Caco-2 (cell line): ENCODE results near the gene NAA35. TPM values are rescaled to one million over a fixed set of nuclear protein-coding genes. Genes with fewer than 3 reads are reported as not detected.
A peak's percentile ranks its signal among the peaks of the same experiment; 100 is the strongest.

Source experiments
- BruUV-seq: library from RNA; stranded (reverse); fragments of 400-500 nt; replicated peaks from 2 replicates; lab custom pipeline; 2021; lab: Mats Ljungman, UMichigan
- CTCF ChIA-PET: fragments of 300-600 bp; sonication (Branson Sonifier 250); formaldehyde crosslinking; loops from one replicate; lab custom pipeline; 2022; ENCODE audit warnings: antibody characterized with exemption; lab: Charles Lee
- POLR2A ChIA-PET: fragments of 300-600 bp; sonication (Branson Sonifier 250); formaldehyde crosslinking; loops from one replicate; lab custom pipeline; 2022; ENCODE audit warnings: antibody characterized with exemption; lab: Charles Lee
- DNase-seq, 2 experiments: peaks; one replicate each; pipeline versions ENCODE4 v3.0.0 to v3.0.0-alpha.2; 2020 to 2022
- H3K27me3 ChIP-seq: replicated peaks from 2 replicates; pipeline ENCODE4 v1.6.0; 2011; ENCODE audit warnings: low read length; ENCODE audit not compliant: control insufficient read depth, insufficient read depth
- H3K36me3 ChIP-seq: 2 replicates; pipeline ENCODE4 v1.5.1; 2011; ENCODE audit warnings: low read length; ENCODE audit not compliant: control insufficient read depth, insufficient read depth
- H3K4me1 ChIP-seq: fragments of 250-450 bp; sonication (Bioruptor Pico); 2 replicates; pipeline ENCODE4 v1.5.1; 2020; ENCODE audit warnings: mild to moderate bottlenecking
- H3K4me3 ChIP-seq: 2 replicates; pipeline ENCODE4 v1.5.1; 2011; ENCODE audit warnings: low read depth, mild to moderate bottlenecking, control low read depth, low read length
- H3K9me3 ChIP-seq: fragments of 250-450 bp; sonication (Bioruptor Pico); 2 replicates; pipeline ENCODE4 v1.5.1; 2020; ENCODE audit warnings: mild to moderate bottlenecking, moderate library complexity
- H3K27ac Mint-ChIP-seq: one replicate; pipeline ENCODE4 v1.8.0; 2022; ENCODE audit warnings: mixed read lengths; ENCODE audit not compliant: unreplicated experiment
- H3K27me3 Mint-ChIP-seq: one replicate; pipeline ENCODE4 v1.8.0; 2022; ENCODE audit warnings: mixed read lengths; ENCODE audit not compliant: insufficient read depth, unreplicated experiment
- H3K36me3 Mint-ChIP-seq: one replicate; pipeline ENCODE4 v1.8.0; 2022; ENCODE audit warnings: mild to moderate bottlenecking, mixed read lengths; ENCODE audit not compliant: insufficient read depth, unreplicated experiment
- H3K4me1 Mint-ChIP-seq: one replicate; pipeline ENCODE4 v1.8.0; 2022; ENCODE audit warnings: low read depth, mixed read lengths; ENCODE audit not compliant: unreplicated experiment
- H3K4me3 Mint-ChIP-seq: one replicate; pipeline ENCODE4 v1.8.0; 2022; ENCODE audit warnings: mild to moderate bottlenecking, moderate library complexity, mixed read lengths; ENCODE audit not compliant: unreplicated experiment
- H3K9me3 Mint-ChIP-seq: one replicate; pipeline ENCODE4 v1.8.0; 2022; ENCODE audit warnings: mixed read lengths; ENCODE audit not compliant: unreplicated experiment
- intact Hi-C: fragments of 100-400 bp; cut with micrococcal nuclease; formaldehyde crosslinking; loops from one replicate; pipeline ENCODE4 v1.10.0; 2022; ENCODE audit not compliant: unreplicated experiment
- total RNA-seq: library from RNA; stranded (reverse); gene quantifications from 2 replicates; pipeline ENCODE4 v1.2.3, GENCODE V29; 2022
- TF ChIP-seq, protein P1 (sequence below), 2 experiments: fragments of 200-600 bp in 1 of 2; IDR thresholded peaks; 1 replicate in 1 of 2; 2 replicates in 1 of 2; pipeline versions ENCODE4 v1.5.1 to v1.8.0; 2011 to 2022; ENCODE audit warnings: antibody characterized with exemption in 1 of 2, control low read depth in 1 of 2, inconsistent platforms in 1 of 2, low read depth in 1 of 2, low read length in 1 of 2, mild to moderate bottlenecking in 1 of 2, moderate library complexity in 1 of 2; ENCODE audit not compliant: insufficient read depth in 1 of 2, severe bottlenecking in 1 of 2, unreplicated experiment in 1 of 2

The NAA35 gene
- total RNA-seq, 1 experiment from 2014 or later: 24.1 TPM

DNA sequence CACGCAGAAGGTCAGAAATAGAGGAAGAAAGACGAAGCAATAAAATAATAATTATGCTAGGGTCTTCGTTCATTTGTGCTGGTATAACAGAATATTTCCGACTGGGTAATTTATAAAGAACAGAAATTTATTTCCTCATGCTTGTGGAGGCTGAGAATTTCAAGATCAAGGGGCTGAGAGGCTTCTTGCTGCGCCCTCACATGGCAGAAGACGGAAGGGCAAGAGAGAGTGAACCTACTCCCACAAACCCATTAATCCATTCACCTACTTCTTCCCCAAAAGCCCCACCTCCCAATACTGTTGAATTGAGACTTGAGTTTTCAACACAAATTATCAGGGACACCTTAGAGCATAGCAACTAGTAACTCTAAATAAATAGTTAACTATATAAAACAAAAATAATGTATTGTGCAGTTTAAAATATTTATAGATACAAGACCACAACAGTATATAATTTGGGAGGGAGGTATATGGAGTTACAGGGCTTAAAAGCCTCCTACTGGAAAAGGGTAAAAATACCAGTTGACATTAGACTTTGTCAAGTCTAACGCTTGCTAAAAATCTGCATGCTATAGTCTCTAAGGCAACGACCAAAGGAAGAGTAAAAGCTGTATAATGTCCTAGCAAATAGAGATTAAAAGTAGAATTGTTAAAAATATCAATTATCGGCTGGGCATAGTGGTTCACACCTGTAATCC, 40.3 kb upstream of the NAA35 start:
- H3K4me3 Mint-ChIP-seq: no peak overlapping the region
- peak; percentile 23 to 37 for DNase-seq
- no TSS peak for BruUV-seq

DNA sequence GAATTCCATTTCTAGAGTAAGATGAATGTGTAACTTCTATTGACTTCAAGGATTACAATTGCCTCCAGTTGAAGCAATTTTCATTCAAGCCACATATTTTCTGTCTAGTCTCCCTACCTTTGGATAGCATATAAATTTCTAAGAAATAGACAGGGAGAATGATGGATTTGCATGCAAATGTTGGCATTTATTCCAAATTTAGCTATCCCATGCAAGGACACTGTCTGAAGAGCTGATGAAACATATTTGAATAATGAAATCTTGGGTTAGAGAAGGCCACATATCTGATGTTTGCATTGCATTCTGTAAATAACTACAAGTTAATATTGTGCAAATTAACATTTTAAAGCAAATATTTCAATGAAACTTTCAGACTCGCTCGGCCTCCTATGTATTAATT, 36.0 kb upstream of the NAA35 start:
- H3K27me3 ChIP-seq: no peaks in the 10 kb centered on the region

More for the DNA sequence above, 40.3 kb upstream of the NAA35 start:
- H3K4me1 Mint-ChIP-seq: no peaks in the 10 kb centered on the region
- CTCF ChIA-PET: no interaction called here
- H3K36me3 Mint-ChIP-seq: no peaks in the 10 kb centered on the region
- POLR2A ChIA-PET: no interaction called here
- no peak overlapping the region for H3K27ac Mint-ChIP-seq
- TF ChIP-seq, protein P1, sequence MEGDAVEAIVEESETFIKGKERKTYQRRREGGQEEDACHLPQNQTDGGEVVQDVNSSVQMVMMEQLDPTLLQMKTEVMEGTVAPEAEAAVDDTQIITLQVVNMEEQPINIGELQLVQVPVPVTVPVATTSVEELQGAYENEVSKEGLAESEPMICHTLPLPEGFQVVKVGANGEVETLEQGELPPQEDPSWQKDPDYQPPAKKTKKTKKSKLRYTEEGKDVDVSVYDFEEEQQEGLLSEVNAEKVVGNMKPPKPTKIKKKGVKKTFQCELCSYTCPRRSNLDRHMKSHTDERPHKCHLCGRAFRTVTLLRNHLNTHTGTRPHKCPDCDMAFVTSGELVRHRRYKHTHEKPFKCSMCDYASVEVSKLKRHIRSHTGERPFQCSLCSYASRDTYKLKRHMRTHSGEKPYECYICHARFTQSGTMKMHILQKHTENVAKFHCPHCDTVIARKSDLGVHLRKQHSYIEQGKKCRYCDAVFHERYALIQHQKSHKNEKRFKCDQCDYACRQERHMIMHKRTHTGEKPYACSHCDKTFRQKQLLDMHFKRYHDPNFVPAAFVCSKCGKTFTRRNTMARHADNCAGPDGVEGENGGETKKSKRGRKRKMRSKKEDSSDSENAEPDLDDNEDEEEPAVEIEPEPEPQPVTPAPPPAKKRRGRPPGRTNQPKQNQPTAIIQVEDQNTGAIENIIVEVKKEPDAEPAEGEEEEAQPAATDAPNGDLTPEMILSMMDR (IDR thresholded peaks at IDR 0.05; ENCODE audit: insufficient read depth in 1 of 2, low read depth in 1 of 2, low read length in 1 of 2, severe bottlenecking in 1 of 2, unreplicated experiment in 1 of 2): peak; percentile 35 to 46
- Histone ChIP-seq H3K4me1 (no peaks in the 10 kb centered on the region), H3K4me3 (no peak overlapping the region), H3K36me3 (no peaks in the 10 kb centered on the region), H3K27me3 (no peaks in the 10 kb centered on the region), H3K9me3 (no peaks in the 10 kb centered on the region)
- no peaks in the 10 kb centered on the region for H3K9me3 Mint-ChIP-seq
- intact Hi-C loops: no loop called here
- H3K27me3 Mint-ChIP-seq: peaks cover 3% of the 10 kb centered on the region

GRCh38 chr9:85905957-85906356, 35.0 kb upstream of the NAA35 start:
- Histone ChIP-seq H3K4me3 (no peak overlapping the region), H3K36me3 (no peaks in the 10 kb centered on the region), H3K4me1 (no peaks in the 10 kb centered on the region), H3K9me3 (no peaks in the 10 kb centered on the region), H3K27me3 (no peaks in the 10 kb centered on the region)
- Mint-ChIP-seq H3K4me3 (no peak overlapping the region), H3K9me3 (no peaks in the 10 kb centered on the region), H3K27me3 (no peaks in the 10 kb centered on the region), H3K36me3 (no peaks in the 10 kb centered on the region), H3K27ac (no peak overlapping the region), H3K4me1 (no peaks in the 10 kb centered on the region)
- CTCF ChIA-PET: no interaction called here
- intact Hi-C loops: no loop called here
- BruUV-seq: no TSS peak
- POLR2A ChIA-PET: no interaction called here
- TF ChIP-seq, protein P1 (IDR thresholded peaks at IDR 0.05; ENCODE audit: insufficient read depth in 1 of 2, low read depth in 1 of 2, low read length in 1 of 2, severe bottlenecking in 1 of 2, unreplicated experiment in 1 of 2): no peak
- DNase-seq: no peak

More for the DNA sequence above, 36.0 kb upstream of the NAA35 start:
- H3K27me3 Mint-ChIP-seq: no peaks in the 10 kb centered on the region
- intact Hi-C loops: no loop called here
- no peak overlapping the region for H3K27ac Mint-ChIP-seq
- BruUV-seq: no TSS peak
- Histone ChIP-seq H3K36me3 (no peaks in the 10 kb centered on the region), H3K9me3 (no peaks in the 10 kb centered on the region), H3K4me1 (no peaks in the 10 kb centered on the region), H3K4me3 (no peak overlapping the region)
- no peak overlapping the region for H3K4me3 Mint-ChIP-seq
- no peaks in the 10 kb centered on the region for H3K4me1 Mint-ChIP-seq
- H3K9me3 Mint-ChIP-seq: no peaks in the 10 kb centered on the region
- CTCF ChIA-PET: no interaction called here
- no peak for DNase-seq
- POLR2A ChIA-PET: no interaction called here
- H3K36me3 Mint-ChIP-seq: no peaks in the 10 kb centered on the region
- TF ChIP-seq, protein P1 (IDR thresholded peaks at IDR 0.05; ENCODE audit: insufficient read depth in 1 of 2, low read depth in 1 of 2, low read length in 1 of 2, severe bottlenecking in 1 of 2, unreplicated experiment in 1 of 2): no peak
